ENCODE results near the gene FAM180A. TPM values are rescaled to one million over a fixed set of nuclear protein-coding genes. Genes with fewer than 3 reads are reported as not detected.
"Not testable (repeated sequence)": the region's sequence is repeated elsewhere in the genome, so short reads cannot be mapped to it uniquely, and the experiment has no call there.

FAM180A gene
- polyA plus RNA-seq, 3 donors: not detected

DNA sequence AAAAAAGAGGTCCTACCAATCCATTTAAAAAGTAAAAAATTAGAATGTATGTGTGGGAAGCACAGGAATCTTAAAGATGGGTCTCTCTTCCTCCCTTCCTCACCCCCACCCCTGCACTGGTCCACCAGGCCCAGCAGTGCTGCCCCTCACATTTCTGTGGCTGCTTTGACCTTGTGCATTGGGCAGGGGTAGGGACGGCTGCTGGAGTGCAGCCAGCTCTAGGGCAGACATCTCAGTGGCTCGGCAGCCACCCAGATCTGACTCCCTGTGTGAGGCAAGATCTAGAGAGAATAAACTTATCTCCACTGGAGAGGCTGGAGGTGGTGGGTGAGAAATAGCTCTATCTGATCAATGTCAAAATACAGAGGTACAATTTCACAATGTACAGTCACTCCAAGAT, 6.7 kb downstream of the FAM180A start:
- no peak for DNase-seq

DNA sequence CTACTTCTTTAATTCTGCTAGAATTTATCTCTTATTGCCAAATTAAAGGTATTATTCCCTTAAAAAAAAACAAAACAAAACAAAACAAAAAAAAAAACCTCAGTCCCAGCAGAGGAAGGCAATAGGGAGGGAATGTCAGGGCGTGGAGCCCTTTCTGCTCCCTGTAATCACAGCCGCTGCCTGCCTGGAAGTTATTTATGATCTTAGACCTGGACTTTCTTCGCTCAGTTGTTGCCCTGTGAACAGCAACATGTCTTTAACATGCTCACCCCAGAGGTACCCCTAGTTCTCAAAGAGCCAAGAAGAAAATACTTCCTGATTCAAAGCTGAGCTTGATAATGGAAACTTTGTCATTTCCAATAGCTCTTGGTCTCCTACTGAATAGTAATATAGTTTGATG, 7.7 kb downstream of the FAM180A start:
- no peak for DNase-seq

DNA sequence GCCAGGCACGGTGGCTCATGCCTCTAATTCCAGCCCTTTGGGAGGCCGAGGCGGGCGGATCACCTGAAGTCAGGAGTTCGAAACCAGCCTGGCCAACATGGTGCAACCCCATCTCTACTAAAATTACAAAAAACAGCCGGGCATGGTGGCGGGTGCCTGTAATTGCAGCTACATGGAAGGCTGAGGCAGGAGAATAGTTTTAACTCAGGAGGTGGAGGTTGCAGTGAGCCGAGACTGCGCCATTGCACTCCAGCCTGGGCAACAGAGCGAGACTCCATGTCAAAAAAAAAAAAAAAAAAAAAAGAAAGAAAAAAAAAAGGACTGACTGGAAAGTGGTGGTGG, 11.3 kb downstream of the FAM180A start:
- DNase-seq: not testable (repeated sequence)

DNA sequence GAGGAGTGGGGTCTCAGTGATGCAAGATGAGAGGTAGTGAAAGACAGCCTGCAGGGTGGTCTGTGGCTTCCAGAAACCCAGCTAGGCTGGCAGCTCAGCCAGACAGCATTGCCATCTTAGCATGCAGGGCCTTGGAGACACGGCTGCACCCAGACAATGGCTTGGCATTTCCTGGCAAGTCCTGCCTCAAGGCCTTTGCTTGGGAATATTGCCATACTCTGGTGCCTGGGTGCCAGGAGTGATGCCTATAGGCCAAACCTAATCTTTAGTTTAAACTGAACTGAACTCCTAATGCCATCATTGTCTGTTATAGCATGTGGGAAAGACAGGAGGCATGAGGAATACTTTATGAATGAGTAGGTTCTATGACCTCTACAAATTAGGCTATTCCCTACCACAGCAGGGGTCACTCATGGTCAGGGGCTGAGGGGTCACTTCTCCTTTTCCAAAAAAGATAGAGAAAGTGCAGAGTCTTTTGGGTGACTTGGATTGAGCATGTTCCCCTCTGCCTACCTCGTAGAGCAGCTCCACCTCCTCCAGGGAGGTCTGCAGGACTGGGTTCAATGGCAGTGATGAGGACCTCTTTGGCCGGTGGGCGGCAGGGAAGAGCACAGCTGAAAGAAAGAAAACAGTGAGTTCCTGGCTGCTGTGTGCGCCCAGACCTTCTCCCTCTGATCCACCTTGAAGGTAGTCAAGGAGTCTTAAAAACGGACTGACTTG, 11.9 kb downstream of the FAM180A start:
- DNase-seq: no peak

DNA sequence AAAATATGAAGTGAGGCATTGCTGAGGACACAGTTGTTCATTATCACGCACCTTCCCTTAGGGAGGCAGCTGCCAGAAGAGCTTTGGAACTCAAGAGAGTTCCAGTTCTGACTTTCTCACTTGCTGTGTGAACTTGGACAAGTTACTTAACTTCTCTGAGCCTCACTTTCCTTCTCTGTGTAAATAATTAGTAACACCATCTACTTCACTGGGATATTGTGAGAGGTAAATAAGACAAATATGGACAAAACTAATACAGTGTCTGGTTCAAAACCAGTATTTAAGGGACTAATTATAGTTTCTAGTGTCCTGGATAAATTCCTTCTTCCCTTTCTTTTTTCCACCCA, 14.3 kb downstream of the FAM180A start:
- no peak for DNase-seq

DNA sequence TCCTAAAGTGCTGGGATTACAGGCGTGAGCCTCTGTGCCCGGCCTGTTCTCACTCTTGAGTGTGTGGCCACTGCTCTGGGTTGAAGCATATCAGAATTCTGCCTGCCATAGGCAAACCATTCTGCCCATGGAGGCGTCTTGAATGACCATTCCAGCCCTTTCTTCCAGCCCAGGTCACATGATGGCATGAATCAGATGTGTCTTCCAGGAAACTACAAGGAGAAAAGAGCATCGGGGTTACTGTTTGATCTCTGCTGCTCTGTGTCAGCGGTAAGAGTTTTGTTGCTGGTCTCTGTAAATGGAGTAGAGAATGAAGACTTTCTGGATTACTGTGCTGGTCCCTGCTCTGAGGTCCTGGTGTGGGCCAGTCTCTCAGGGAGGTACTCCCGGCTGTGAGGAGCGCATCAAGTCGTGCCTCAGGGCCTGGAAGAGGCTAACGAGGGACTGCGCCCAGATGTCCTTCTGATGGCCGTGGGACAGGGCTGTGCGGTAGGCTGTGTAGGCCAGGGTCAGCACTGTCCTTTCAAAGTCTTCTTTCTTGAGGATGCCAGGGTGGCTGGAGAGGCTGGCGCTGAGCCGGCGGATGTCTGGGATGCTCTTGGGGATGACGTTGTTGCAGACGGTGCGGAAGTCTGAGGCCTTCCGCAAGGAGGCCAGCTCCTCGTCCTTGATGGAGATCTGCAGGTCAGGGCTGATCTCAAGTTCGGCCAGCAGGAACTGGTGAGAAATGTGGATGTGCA, 14.8 kb downstream of the FAM180A start:
- DNase-seq: no peak

DNA sequence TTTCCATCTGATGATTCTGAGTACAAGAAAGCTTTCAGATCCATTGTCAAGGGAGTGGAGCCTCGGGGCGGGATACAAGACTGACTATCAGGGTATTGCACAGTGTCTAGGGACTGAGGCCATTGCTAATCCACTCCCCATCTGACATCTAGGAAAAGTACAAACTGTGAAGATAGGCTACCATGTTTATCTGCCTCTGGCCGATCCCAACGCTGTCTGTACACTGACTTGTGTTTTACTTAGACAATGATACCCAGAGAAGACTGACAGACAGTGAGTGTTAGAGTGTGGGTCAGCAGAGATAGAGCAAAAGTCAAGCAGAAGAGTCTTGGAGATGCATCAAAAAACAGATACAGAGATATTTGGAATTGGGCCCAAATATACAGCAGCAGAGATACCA, 17.5 kb downstream of the FAM180A start:
- DNase-seq: no peak

DNA sequence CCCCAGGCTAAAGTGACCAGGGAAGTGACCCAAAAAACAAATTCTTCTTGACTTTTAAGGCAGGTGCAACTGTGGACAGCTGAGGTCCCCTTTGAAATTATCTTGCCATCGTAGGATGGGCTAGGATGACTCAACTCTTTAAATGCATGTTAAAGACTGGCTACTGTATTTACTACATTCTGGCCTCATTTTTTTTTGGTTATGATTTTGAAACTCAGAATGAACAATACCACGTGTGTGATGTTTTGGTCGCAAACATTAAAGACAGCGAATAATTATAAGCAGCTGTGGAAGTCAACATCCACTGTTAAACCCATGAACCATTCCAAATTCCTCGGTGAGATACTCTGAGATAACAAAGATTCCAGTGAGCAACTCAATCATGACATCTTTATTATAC, 19.4 kb downstream of the FAM180A start:
- no peak for DNase-seq

DNA sequence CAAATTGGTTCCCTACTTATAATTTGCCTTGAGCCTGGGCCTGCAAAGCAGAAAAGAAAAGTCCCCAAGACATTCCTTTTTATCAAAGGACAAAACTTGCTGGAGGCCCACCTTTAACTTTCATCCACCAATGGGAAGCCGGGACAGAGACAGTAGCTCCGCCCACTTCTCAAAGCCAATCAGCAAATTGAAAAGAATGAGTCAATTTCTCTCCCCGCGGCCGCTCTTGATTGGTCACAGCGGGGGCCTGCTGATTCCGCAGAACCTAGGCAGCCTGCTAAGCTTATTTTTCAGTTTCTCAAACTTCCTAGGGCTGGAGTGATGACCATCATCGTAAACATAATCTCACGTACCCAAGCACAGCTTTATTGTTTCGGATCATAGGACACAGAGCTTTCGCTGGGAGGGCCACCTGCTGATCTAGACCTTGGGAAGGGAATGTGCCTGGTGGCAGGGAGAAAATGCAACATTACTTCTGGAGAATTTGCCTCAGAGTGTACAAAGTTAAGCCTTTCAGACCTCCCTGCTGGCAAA, 20.4 kb downstream of the FAM180A start, which contains the start of gene SLC13A4:
Gene SLC13A4, minus strand, starts transcription at position 51 of the 534 bp plus-strand sequence. CDS start 690 bp downstream, outside the sequence.
- no peak for DNase-seq

DNA sequence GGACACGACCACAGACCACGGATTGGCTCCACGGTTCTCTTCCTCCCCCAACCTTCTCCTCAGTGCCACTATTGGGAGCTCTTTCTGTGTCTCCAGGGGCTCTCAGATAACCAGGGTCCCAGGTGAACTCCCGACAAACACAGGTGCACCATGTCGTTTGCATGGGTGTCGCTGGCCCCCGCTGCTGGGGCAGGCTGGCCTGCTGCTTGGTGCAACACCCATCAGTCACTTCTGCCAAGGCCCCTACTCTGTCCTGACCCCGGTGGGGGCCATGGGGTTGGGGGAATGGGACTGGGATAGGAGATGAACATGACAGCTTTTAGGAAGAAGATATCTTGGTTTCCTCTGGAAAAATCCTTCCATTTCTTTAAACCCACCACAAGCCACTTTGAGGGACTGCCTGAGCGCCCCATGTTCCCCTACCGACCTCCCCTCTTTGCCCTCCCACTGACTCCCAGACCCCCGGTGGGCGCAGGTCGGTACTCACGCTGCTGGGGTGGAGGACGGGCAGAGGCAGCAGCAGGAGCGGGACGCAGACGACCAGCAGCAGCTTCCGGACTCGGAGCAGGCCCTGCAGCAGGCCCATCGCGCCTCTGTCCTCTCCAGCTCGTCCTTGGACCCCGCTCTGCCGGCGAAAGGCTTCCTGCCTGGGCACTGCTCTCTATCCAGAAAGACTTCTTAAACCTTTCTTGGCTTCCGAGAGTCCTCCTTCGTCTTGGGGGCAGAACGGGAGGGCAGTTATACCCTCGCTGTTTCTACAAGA, 21.5 kb downstream of the FAM180A start:
- DNase-seq: no peak

DNA sequence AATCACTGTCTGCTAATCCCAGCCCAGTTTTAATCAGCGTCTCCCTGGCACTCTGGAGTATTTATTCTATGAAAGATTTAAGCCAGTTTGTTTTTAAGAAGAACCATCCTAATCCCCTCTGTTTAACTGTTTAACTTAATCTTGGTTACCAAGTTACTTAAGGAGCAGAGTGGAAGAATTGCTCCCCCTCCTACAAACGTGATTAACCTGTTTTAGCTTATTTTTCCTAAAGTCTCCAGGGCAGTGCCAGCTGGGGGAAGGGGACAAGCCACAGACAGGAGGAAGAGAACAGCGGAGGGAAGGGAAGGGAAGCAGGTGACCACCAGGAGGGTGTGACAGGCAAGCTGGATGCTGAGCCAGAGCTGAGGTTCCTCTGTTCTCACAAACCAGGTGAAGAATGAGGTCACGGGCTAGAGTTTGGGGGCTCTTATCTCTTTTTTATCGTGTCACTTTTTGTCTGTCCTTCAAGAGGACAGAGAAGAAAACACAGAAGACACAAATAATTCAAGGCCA, 22.3 kb downstream of the FAM180A start:
- no peak for DNase-seq

DNA sequence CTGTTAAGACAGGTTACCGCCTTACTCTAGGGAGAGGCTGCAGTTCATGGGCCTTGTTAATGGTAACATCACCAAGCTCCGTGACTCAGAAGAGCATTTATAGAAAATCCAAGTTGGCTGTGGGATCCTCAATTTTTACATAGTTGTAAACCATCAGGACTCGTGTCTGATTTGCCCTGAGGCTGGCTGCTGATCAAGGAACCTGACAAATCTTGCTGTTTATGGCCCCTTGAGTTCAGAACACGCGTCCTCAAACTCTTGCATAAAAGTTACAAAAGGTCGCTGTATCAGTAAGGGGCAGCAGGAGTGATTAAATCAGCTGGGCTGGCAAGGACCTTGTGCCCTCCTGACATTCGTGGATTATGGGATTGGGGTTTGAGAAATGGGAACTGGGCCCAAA, 25.2 kb downstream of the FAM180A start:
- no peak for DNase-seq

DNA sequence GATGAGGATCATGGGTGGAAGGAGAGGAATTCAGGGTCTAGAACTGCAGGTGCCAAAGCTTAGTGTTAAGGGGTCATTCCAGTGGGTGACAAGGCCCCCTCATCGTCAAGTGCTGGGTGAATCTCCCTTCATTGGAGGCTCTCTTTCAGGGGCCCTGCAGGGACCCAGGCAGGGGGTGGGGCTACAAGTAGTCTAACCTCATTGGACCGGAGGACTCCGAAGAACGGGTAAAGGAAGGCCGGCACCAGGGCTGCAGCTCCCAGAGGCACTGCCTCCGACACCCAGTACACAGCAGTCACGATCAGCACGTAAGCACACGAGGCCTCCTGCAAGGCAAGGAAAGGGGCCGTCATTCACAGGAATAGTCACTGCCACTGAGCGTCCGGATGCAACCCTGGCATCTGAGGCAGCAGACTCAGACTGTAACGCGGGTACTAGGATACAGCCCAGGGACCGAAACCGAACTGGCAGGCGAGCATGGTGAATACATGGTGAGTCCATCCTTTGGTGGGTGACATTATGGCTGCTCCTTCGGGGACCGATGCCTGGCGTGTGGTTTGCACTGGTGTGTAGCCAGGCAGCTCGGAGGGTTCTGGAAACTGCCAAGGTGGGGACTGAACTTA, 27.3 kb downstream of the FAM180A start:
- DNase-seq: no peak

DNA sequence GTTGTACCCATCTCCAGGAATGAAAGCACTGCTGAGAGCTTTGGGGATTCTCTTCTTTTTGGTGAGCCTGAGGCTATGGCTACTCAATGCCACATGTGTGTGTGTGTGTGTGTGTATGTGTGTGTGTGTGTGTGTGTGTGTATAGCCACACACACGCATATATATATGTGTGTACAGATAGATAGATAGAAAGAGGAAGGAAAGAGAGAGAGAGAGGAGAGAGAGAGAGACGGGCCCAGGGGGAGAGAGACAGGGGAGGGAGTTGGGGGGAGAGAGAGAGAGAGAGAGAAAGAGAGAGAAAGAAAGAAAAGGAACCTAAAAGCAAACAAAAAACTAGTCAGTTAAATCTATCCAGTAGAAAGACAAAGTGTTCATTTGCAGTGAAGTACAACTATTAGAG, 28.9 kb downstream of the FAM180A start:
- no peak for DNase-seq

DNA sequence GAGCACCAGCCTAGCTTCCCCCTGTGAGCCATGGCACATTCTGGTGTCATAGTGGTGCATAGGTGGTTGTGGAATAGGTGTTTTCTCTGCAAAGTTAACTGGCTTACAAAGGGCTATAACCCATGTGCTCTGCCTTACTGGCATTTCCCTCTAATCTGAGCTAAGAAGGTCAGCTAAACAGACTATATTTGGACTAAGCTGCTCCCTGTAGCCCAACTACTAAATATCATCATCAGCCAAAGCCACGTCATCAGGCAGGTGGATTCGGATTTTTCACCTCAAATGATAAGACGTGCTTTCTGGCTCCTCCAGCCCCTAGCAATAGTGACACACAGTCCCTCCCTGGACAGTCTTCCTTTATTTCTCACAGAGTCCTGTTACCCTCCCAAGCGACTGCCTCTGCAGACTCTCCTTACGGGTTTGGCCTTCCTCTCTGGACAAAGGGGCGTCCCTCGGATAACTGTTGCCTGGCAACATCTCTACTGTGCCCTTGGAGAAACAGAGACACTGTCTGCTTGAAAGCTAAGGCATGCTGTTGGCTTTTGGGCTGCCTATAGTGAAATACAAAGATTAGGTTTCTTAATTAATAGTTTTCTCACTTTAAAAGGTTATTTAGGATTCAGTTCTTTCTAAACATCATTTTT, 29.7 kb downstream of the FAM180A start:
- DNase-seq: no peak

DNA sequence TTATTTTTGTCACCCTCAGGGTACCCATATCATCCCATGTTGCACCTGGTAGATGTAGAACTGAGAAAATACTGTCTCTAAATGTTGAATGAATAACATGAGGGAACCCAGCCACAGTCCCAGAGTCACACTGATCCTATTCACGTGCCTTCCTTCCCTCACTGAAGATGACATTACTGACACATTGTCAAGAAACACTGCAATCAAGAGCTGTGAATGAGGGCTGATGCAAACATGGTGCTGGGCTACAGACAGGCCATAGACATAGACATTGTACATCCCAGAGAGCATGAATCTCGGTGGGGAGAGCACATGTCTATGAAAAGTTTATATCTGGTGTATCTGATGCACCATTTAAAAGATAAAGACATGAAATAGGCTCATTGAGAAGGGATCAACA, 30.4 kb downstream of the FAM180A start:
- no peak for DNase-seq

DNA sequence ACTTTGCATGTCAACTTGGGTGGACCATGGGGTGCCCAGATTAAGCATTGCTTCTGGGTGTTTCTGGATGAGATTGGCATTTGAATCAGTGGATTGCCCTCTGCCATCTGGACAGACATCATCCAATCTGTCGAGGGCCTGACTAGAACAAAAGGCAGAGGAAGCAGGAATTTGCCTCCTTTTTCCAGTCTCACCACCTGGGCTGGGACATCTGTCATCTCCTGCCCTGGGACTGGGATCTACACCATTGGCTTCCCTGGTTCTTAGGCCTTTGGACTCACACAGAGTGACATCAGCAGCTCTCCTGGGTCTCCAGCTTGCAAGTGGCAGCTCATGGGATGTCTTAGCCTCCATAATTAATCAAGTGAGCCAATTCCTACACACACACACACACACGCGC, 30.9 kb downstream of the FAM180A start:
- DNase-seq: no peak

DNA sequence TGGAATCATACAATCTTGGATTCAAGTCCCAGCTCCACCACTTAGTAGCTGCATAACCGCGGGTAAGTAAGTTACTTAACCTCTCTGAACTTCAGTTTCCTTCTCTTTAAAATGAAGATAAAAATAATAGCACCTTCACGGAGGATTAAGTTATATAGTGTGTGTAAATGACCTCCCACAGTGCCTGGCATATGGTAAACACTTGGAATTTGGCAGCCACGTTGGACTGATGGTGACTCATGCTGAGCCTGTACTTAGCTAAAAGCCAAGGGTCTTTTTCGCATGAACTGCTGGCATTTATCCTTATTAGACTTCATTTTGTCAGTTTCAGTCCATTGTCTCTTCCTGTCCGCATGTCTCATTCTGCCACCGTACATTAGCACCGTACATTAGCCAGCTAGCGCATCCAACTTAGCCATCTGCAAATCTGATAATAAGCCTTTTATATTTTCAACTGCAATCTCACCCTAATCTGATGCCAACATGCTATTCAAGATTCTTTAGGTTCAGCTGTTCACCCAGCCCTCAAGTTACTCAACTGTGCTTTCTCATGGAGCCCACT, 31.9 kb downstream of the FAM180A start:
- no peak for DNase-seq

DNA sequence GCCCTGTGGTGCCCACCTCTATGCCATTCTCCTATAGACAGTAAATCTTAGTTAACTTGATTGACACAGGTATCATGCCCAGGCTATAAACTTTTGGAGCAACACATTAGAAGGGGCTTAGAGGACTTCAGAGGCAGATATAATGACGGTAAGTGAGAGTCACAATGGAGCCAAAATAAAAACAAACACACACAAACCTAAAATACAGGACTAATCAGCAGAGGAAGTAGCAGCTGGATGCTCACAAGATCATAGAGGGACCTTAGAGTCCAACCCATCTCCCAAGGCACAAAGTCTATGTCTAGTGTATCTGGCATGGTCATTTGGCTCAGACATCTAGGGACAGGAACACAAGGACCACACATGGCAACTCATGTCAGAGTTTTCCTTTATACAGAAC, 32.9 kb downstream of the FAM180A start:
- no peak for DNase-seq

DNA sequence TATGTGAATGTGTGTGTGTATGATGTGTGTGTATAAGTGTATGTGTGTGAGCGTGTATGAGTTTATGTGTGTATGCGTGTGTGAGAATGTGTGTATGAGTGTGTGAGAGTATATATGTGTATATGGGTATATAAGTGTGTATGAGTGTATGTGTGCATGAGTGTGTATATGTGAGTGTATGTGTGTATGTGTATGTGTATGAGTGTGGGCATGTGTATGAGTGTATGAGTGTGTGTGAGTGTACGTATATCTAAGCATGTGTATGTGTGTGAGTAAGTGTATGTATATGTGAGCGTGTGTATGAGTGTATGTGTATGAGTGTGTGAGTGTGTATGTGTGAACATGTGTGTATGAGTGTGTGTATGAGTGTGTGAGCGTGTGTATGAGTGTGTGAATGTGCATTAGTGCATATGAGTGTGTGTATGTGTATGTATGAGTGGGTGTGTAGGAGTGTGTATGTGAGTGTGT, 33.5 kb downstream of the FAM180A start:
- DNase-seq: no peak

DNA sequence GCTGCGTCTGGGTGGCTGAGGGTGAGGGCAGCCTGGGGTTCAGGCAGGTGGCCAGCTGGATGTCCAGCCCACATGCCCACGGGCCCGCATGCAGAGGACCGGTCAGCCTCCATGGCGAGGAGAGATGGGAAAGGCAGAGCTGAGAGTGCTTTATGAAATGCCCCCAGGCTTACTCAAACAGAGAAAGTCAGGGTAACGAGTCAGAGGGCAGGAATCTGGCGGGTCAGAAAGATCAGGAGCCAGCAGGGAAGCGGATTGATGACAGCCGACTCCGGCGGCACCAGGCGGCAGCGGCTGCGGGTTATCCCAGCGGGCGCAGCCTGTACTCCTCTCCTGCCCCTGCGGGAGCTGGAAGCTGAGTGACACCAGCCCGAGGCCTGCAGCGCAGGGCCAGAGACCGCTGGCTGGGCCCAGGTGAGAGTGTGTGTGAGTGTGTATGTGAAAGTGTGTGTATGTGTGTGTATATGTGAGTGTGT, 34.0 kb downstream of the FAM180A start:
- DNase-seq: no peak

Data from renal pelvis (tissue), 4 donors.